ENCODE data around the gene MPDU1. TPM values are rescaled to one million over a fixed set of nuclear protein-coding genes. Genes with fewer than 3 reads are reported as not detected.
A peak's percentile ranks its signal among the peaks of the same experiment; 100 is the strongest.

MPDU1 gene
- total and polyA plus RNA-seq, 2 of the 13 experiments (the other 11 are each of a cell fraction or from before 2014, with no cell fraction given), result 112 to 167 TPM

DNA sequence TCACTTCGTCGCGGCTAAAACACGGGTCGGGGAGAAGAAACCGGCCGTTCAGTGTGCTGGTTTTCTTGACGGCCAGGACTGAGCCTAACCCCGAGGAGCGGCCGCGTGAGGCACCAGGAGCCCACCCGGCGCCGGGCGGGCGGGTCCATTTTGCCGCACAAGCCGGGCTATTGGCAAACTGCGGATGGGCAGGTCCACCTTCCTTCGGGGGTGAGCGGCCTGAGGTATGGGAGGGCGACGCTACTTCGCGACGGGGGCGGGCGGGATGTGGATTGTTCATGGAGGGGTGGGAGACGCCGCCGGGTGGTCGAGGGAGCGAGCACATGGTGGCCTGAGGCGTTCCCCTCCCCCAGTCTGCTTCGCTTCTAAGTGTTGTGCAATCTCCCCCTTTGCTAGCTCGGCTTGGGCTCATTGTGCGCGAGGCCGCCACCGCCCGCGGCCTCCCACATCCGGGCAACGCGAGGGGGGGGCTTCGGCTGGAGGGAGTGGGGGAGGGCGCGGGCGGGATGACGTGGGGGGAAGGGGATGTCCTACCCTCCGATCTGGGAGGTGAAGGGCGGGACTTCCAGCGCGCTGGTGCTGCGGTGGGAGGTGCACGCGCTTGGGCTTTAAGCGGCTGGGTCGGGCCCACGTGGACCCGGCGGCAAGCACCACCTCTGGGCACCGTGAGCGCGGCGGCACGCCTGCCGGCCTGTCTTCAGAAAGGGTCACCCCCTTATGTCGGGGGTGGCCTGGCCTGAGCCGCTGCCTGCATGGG lies 10.2 kb upstream of the MPDU1 start (continued):
- no peak for TF ChIP-seq FOXA1 (IDR thresholded peaks at IDR 0.05)
- TF ChIP-seq FOXA1 (CRISPR knock-in tag; IDR thresholded peaks at IDR 0.05), result no peak; the same call in 1 of the 2 replicates
- TF ChIP-seq PTBP1 (IDR thresholded peaks at IDR 0.05; ENCODE audit: low read depth, low read length, poor library complexity, severe bottlenecking), result no peak
- no peak for TF ChIP-seq SP1 (IDR thresholded peaks at IDR 0.05)
- TF ChIP-seq SP1 (CRISPR knock-in tag; IDR thresholded peaks at IDR 0.05), result peak; percentile 63
- TF ChIP-seq NFYC (CRISPR knock-in tag; IDR thresholded peaks at IDR 0.05), result peak; percentile 43; the same call in 1 of the 2 replicates
- no peak for TF ChIP-seq MBNL3 (CRISPR knock-in tag; conservative IDR thresholded peaks at IDR 0.05)
- TF ChIP-seq SMAD9 (CRISPR knock-in tag; IDR thresholded peaks at IDR 0.05), result no peak
- TF ChIP-seq, protein P1, sequence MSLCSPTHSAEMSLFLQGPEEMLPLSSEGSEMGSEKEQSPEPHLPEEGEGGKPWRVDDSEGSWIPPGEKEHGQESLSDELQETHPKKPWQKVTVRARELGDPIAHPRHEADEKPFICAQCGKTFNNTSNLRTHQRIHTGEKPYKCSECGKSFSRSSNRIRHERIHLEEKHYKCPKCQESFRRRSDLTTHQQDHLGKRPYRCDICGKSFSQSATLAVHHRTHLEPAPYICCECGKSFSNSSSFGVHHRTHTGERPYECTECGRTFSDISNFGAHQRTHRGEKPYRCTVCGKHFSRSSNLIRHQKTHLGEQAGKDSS (CRISPR knock-in tag; IDR thresholded peaks at IDR 0.05; ENCODE audit: borderline replicate concordance, low read depth), result 0 out of 2 replicates have a peak, but pooled peaks have one; percentile 12
- TF ChIP-seq, protein P2, sequence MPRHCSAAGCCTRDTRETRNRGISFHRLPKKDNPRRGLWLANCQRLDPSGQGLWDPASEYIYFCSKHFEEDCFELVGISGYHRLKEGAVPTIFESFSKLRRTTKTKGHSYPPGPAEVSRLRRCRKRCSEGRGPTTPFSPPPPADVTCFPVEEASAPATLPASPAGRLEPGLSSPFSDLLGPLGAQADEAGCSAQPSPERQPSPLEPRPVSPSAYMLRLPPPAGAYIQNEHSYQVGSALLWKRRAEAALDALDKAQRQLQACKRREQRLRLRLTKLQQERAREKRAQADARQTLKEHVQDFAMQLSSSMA (CRISPR knock-in tag; IDR thresholded peaks at IDR 0.05), result no peak
- TF ChIP-seq, protein P3, sequence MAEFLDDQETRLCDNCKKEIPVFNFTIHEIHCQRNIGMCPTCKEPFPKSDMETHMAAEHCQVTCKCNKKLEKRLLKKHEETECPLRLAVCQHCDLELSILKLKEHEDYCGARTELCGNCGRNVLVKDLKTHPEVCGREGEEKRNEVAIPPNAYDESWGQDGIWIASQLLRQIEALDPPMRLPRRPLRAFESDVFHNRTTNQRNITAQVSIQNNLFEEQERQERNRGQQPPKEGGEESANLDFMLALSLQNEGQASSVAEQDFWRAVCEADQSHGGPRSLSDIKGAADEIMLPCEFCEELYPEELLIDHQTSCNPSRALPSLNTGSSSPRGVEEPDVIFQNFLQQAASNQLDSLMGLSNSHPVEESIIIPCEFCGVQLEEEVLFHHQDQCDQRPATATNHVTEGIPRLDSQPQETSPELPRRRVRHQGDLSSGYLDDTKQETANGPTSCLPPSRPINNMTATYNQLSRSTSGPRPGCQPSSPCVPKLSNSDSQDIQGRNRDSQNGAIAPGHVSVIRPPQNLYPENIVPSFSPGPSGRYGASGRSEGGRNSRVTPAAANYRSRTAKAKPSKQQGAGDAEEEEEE (CRISPR knock-in tag; IDR thresholded peaks at IDR 0.05; ENCODE audit: borderline replicate concordance), result peak; percentile 83; the same call in 1 of the 2 replicates
- no peak for TF ChIP-seq TBP (CRISPR knock-in tag; IDR thresholded peaks at IDR 0.05)
- peak; percentile 79 for TF ChIP-seq HES4 (CRISPR knock-in tag; IDR thresholded peaks at IDR 0.05; ENCODE audit: borderline replicate concordance)
- TF ChIP-seq EEA1 (CRISPR knock-in tag; IDR thresholded peaks at IDR 0.05; ENCODE audit: borderline replicate concordance), result no peak; the same call in 1 of the 2 replicates
- no peak for TF ChIP-seq RARG (CRISPR knock-in tag; IDR thresholded peaks at IDR 0.05; ENCODE audit: low read depth)
- peak; percentile 99 for TF ChIP-seq MYC (CRISPR knock-in tag; IDR thresholded peaks at IDR 0.05; ENCODE audit: borderline replicate concordance)
- TF ChIP-seq AGO1 (IDR thresholded peaks at IDR 0.05; ENCODE audit: low read depth, low read length, poor library complexity, severe bottlenecking), result peak; percentile 75
- no peak for TF ChIP-seq NCOA5 (CRISPR knock-in tag; IDR thresholded peaks at IDR 0.05)
- TF ChIP-seq, protein P4, sequence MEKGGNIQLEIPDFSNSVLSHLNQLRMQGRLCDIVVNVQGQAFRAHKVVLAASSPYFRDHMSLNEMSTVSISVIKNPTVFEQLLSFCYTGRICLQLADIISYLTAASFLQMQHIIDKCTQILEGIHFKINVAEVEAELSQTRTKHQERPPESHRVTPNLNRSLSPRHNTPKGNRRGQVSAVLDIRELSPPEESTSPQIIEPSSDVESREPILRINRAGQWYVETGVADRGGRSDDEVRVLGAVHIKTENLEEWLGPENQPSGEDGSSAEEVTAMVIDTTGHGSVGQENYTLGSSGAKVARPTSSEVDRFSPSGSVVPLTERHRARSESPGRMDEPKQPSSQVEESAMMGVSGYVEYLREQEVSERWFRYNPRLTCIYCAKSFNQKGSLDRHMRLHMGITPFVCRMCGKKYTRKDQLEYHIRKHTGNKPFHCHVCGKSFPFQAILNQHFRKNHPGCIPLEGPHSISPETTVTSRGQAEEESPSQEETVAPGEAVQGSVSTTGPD (CRISPR knock-in tag; IDR thresholded peaks at IDR 0.05), result no peak
- TF ChIP-seq, protein P5, sequence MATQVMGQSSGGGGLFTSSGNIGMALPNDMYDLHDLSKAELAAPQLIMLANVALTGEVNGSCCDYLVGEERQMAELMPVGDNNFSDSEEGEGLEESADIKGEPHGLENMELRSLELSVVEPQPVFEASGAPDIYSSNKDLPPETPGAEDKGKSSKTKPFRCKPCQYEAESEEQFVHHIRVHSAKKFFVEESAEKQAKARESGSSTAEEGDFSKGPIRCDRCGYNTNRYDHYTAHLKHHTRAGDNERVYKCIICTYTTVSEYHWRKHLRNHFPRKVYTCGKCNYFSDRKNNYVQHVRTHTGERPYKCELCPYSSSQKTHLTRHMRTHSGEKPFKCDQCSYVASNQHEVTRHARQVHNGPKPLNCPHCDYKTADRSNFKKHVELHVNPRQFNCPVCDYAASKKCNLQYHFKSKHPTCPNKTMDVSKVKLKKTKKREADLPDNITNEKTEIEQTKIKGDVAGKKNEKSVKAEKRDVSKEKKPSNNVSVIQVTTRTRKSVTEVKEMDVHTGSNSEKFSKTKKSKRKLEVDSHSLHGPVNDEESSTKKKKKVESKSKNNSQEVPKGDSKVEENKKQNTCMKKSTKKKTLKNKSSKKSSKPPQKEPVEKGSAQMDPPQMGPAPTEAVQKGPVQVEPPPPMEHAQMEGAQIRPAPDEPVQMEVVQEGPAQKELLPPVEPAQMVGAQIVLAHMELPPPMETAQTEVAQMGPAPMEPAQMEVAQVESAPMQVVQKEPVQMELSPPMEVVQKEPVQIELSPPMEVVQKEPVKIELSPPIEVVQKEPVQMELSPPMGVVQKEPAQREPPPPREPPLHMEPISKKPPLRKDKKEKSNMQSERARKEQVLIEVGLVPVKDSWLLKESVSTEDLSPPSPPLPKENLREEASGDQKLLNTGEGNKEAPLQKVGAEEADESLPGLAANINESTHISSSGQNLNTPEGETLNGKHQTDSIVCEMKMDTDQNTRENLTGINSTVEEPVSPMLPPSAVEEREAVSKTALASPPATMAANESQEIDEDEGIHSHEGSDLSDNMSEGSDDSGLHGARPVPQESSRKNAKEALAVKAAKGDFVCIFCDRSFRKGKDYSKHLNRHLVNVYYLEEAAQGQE (IDR thresholded peaks at IDR 0.05; ENCODE audit: borderline replicate concordance in 1 of 2, low read depth in 1 of 2, low read length in 2 of 2), result no peak; a peak in 1 of 4 replicates
- no peak for TF ChIP-seq MLLT10 (CRISPR knock-in tag; IDR thresholded peaks at IDR 0.05)
- no peak for TF ChIP-seq SIX1 (CRISPR knock-in tag; IDR thresholded peaks at IDR 0.05; ENCODE audit: borderline replicate concordance)

Measured in HepG2 (cell line).